DOHH2 (cell line): ENCODE measurements around the gene PDHB.

ENCODE experiments used
- H3F3A ChIP-seq: fragments of 200-600 bp; sonication (generic), shearing (Covaris generic); 2 replicates; pipeline ENCODE4 v1.6.0; 2016; ENCODE audit warnings: antibody characterized with exemption, mild to moderate bottlenecking; ENCODE audit not compliant: control insufficient read depth, insufficient read depth
- H3K27ac ChIP-seq: fragments of 200-600 bp; sonication (generic); 2 replicates; pipeline ENCODE4 v1.5.1; 2014; ENCODE audit warnings: low read depth, mild to moderate bottlenecking, low read length, moderate library complexity
- H3K27me3 ChIP-seq: fragments of 200-600 bp; sonication (generic); 2 replicates; pipeline ENCODE4 v1.6.1; 2014; ENCODE audit warnings: mild to moderate bottlenecking, low read length, mixed read lengths; ENCODE audit not compliant: control insufficient read depth
- H3K36me3 ChIP-seq: fragments of 200-600 bp; sonication (generic); 2 replicates; pipeline ENCODE4 v1.6.1; 2014; ENCODE audit warnings: mild to moderate bottlenecking, low read length, moderate library complexity, mixed read lengths; ENCODE audit not compliant: control insufficient read depth
- H3K4me1 ChIP-seq: fragments of 200-600 bp; sonication (generic); 2 replicates; pipeline ENCODE4 v1.6.1; 2014; ENCODE audit warnings: mild to moderate bottlenecking, low read length, mixed read lengths; ENCODE audit not compliant: control insufficient read depth
- H3K4me2 ChIP-seq: fragments of 200-600 bp; sonication (generic); 2 replicates; pipeline ENCODE4 v1.6.0; 2014; ENCODE audit warnings: mild to moderate bottlenecking, low read length, moderate library complexity
- H3K4me3 ChIP-seq: fragments of 200-600 bp; sonication (generic); 2 replicates; pipeline ENCODE4 v1.5.1; 2014; ENCODE audit warnings: mild to moderate bottlenecking, low read length, mixed read lengths
- H3K79me2 ChIP-seq: fragments of 200-600 bp; sonication (generic); 2 replicates; pipeline ENCODE4 v1.6.1; 2014; ENCODE audit warnings: mild to moderate bottlenecking, low read length, mixed read lengths; ENCODE audit not compliant: control insufficient read depth
- H3K9me2 ChIP-seq: fragments of 200-600 bp; sonication (generic); replicated peaks from 2 replicates; pipeline ENCODE4 v1.6.1; 2014; ENCODE audit warnings: mild to moderate bottlenecking, low read length, mixed read lengths; ENCODE audit not compliant: control insufficient read depth
- H3K9me3 ChIP-seq: fragments of 200-600 bp; sonication (generic); 2 replicates; pipeline ENCODE4 v1.6.1; 2014; ENCODE audit warnings: antibody characterized with exemption, low read length, mixed read lengths; ENCODE audit not compliant: control insufficient read depth, insufficient read depth
- H4K20me1 ChIP-seq: fragments of 200-600 bp; sonication (generic); 2 replicates; pipeline ENCODE4 v1.6.0; 2014; ENCODE audit warnings: low read depth, mild to moderate bottlenecking, antibody characterized with exemption, low read length, moderate library complexity; ENCODE audit not compliant: control insufficient read depth, insufficient read depth
- EZH2phosphoT487 ChIP-seq: fragments of 200-600 bp; sonication (generic); IDR thresholded peaks from 2 replicates; pipeline ENCODE4 v1.6.1; 2017; ENCODE audit warnings: borderline replicate concordance, mild to moderate bottlenecking, antibody characterized with exemption, low read length, moderate library complexity, mixed read lengths
- TF ChIP-seq, protein P1 (sequence below): fragments of 200-600 bp; sonication (generic); IDR thresholded peaks from one replicate; pipeline ENCODE4 v1.5.1; 2014; ENCODE audit warnings: antibody characterized with exemption, mild to moderate bottlenecking, low read depth, low read length; ENCODE audit not compliant: poor library complexity, severe bottlenecking

The PDHB gene

DNA sequence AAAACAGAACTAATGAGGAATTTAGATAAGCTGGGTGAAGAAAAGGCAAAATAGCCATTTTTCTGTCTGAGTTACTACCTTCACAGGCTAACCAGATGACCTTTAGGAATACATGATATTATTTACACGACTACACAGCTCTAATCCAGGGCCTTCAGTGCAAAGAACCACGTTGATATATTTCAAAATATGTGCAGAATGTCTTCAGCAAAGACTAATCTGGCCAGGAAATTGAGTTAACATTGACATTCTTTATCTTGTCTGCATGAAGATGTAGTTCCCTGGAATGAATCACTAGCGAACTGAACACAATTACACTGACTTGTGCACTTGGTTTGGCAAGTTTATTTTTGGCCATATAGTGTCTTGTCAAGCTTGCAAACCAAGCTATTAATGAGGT lies 41.5 kb downstream of the PDHB start:
- H3K27ac ChIP-seq = no peak overlapping the region

DNA sequence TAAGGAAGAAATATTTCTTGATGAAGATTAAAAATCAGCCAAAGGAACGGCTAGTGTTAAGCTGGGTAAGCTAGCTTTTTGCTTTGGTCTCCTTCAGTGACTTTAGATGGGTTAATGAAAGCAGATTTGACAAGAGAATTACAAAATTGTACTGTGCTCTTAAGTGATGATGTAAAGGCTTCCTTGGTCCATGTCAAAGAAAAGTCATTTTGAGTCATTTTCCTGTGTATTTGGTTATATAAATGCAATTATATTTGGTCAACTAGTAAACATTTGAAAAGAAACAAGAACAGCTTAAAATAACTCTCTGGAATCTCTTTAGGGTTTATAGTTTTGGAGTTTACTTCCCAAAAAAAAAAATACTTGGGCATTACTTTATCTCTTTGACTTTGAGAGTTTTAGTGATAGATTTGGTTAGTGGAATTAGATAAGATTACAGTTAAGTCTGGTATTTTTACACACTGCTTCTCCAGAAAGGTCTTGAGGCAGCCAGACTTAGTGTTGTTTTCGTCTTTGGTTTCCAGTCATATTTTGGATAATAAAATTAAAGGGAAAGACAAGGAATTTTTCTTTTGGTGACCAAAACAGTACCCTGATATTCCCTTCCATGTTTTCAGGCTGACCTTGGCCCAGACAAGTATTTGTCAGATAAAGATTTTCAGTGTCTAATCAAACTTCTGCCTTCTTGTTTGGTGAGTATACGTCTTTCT lies 42.3 kb downstream of the PDHB start:
- H3K4me1 ChIP-seq = peaks cover 29% of the 10 kb centered on the region
- no peak overlapping the region for H3K4me2 ChIP-seq
- H3K27me3 ChIP-seq = no peaks in the 10 kb centered on the region
- no peak overlapping the region for H3K27ac ChIP-seq
- TF ChIP-seq, protein P1, sequence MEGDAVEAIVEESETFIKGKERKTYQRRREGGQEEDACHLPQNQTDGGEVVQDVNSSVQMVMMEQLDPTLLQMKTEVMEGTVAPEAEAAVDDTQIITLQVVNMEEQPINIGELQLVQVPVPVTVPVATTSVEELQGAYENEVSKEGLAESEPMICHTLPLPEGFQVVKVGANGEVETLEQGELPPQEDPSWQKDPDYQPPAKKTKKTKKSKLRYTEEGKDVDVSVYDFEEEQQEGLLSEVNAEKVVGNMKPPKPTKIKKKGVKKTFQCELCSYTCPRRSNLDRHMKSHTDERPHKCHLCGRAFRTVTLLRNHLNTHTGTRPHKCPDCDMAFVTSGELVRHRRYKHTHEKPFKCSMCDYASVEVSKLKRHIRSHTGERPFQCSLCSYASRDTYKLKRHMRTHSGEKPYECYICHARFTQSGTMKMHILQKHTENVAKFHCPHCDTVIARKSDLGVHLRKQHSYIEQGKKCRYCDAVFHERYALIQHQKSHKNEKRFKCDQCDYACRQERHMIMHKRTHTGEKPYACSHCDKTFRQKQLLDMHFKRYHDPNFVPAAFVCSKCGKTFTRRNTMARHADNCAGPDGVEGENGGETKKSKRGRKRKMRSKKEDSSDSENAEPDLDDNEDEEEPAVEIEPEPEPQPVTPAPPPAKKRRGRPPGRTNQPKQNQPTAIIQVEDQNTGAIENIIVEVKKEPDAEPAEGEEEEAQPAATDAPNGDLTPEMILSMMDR = no peak
- peaks cover 24% of the 10 kb centered on the region for H3F3A ChIP-seq
- no peaks in the 10 kb centered on the region for H3K9me3 ChIP-seq
- no peak overlapping the region for H3K4me3 ChIP-seq
- no peaks in the 10 kb centered on the region for H3K9me2 ChIP-seq
- H3K79me2 ChIP-seq = peaks cover 59% of the 10 kb centered on the region
- H4K20me1 ChIP-seq = 0 out of 2 replicates have a peak, but pooled peaks cover 4% of the 10 kb centered on the region
- H3K36me3 ChIP-seq = peaks cover 89% of the 10 kb centered on the region

More for the DNA sequence above, 41.5 kb downstream of the PDHB start:
- Histone ChIP-seq H3K79me2 (peaks cover 50% of the 10 kb centered on the region), H3K4me3 (no peak overlapping the region), H4K20me1 (peaks cover 3% of the 10 kb centered on the region; the same call in 1 of the 2 replicates), H3K4me1 (peaks cover 21% of the 10 kb centered on the region), H3K27me3 (no peaks in the 10 kb centered on the region), H3K4me2 (no peak overlapping the region), H3F3A (peaks cover 24% of the 10 kb centered on the region), H3K9me2 (no peaks in the 10 kb centered on the region), H3K36me3 (peaks cover 89% of the 10 kb centered on the region), H3K9me3 (no peaks in the 10 kb centered on the region)
- no peak for TF ChIP-seq EZH2phosphoT487
- TF ChIP-seq, protein P1 = no peak

DNA sequence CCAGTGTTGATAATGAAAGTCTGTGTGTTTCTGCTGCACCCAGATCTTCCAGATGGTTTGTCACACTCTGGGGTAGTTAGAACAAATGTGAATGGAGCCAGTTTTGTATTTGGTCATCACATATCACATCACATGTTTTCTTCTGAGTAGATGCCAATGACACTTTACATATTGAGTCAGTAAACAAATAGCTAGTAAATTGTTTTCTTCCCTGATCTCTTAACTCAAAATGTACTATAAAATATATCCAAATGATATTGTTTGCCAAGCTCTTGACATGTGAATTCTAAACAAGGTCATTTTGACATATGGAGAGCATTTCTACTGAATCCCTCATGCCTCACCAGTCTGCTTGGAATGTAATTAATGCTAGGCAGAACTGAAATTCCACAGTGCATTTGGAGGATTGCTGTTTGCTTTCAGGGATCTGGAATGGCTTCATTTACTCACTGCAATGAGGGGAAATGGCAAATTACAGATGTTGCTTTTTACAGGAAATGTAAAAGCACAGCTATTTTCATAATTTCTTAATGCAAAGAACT lies 45.0 kb downstream of the PDHB start:
- Histone ChIP-seq H3K36me3 (peaks cover 89% of the 10 kb centered on the region), H3K9me3 (no peaks in the 10 kb centered on the region), H3K4me2 (peak overlapping the region; percentile 39), H3F3A (peaks cover 8% of the 10 kb centered on the region; the same call in 1 of the 2 replicates), H4K20me1 (0 out of 2 replicates have a peak, but pooled peaks cover 4% of the 10 kb centered on the region), H3K27me3 (no peaks in the 10 kb centered on the region), H3K79me2 (peaks cover 74% of the 10 kb centered on the region), H3K4me3 (peak overlapping the region; percentile 28; the same call in 1 of the 2 replicates), H3K4me1 (peaks cover 55% of the 10 kb centered on the region), H3K9me2 (no peaks in the 10 kb centered on the region), H3K27ac (peak overlapping the region; percentile 43)
- TF ChIP-seq, protein P1 = no peak
- TF ChIP-seq EZH2phosphoT487 = no peak
